ENCODE data around the gene HERC2. TPM values are rescaled to one million over a fixed set of nuclear protein-coding genes. Genes with fewer than 3 reads are reported as not detected.
"Not testable (repeated sequence)": the region's sequence is repeated elsewhere in the genome, so short reads cannot be mapped to it uniquely, and the experiment has no call there.

HERC2 gene
- total RNA-seq, 2 experiments from 2014 or later: 41.6 to 42.9 TPM

- H3K4me1 Mint-ChIP-seq: no peaks in the 10 kb centered on the region
- peaks cover 22% of the 10 kb centered on the region for H3K36me3 Mint-ChIP-seq
- no peaks in the 10 kb centered on the region for H3K9me3 Mint-ChIP-seq (ENCODE audit: low read depth)
- CTCF ChIA-PET: no interaction called here
- DNase-seq: no peak
- H3K4me3 Mint-ChIP-seq: no peak overlapping the region
- H3K27me3 Mint-ChIP-seq: no peaks in the 10 kb centered on the region
- H3K27ac Mint-ChIP-seq: no peak overlapping the region
- no peak for ATAC-seq
These were observed 56.5 kb downstream of the HERC2 start for GRCh38 chr15:28265334-28266019.

GRCh38 chr15:28264166-28264565 lies 57.8 kb downstream of the HERC2 start:
- Mint-ChIP-seq H3K9me3 (ENCODE audit: low read depth) (no peaks in the 10 kb centered on the region), H3K4me3 (no peak overlapping the region), H3K27ac (no peak overlapping the region), H3K27me3 (no peaks in the 10 kb centered on the region), H3K36me3 (peaks cover 19% of the 10 kb centered on the region), H3K4me1 (no peaks in the 10 kb centered on the region)
- CTCF ChIA-PET: no interaction called here
- ATAC-seq (no peak), DNase-seq (no peak)

- no peak for ATAC-seq
- no peak overlapping the region for H3K4me3 Mint-ChIP-seq
- CTCF ChIA-PET: no interaction called here
- no peaks in the 10 kb centered on the region for H3K4me1 Mint-ChIP-seq
- DNase-seq: no peak
- no peaks in the 10 kb centered on the region for H3K27me3 Mint-ChIP-seq
- no peaks in the 10 kb centered on the region for H3K9me3 Mint-ChIP-seq (ENCODE audit: low read depth)
- no peak overlapping the region for H3K27ac Mint-ChIP-seq
- peaks cover 15% of the 10 kb centered on the region for H3K36me3 Mint-ChIP-seq
These were observed 59.5 kb downstream of the HERC2 start for GRCh38 chr15:28262438-28262837.

GRCh38 chr15:28260722-28261121 lies 61.3 kb downstream of the HERC2 start:
- Mint-ChIP-seq H3K9me3 (ENCODE audit: low read depth) (no peaks in the 10 kb centered on the region), H3K27me3 (no peaks in the 10 kb centered on the region), H3K4me3 (no peak overlapping the region), H3K36me3 (peaks cover 20% of the 10 kb centered on the region), H3K27ac (no peak overlapping the region), H3K4me1 (no peaks in the 10 kb centered on the region)
- CTCF ChIA-PET: interaction anchor here (1.1 kb wide), 1 partner anchor 12 kb away, joined by 3 read pairs; no protein-coding TSS in a partner anchor
- DNase-seq (no peak), ATAC-seq (no peak)

GRCh38 chr15:28260317-28260716 lies 61.7 kb downstream of the HERC2 start:
- ATAC-seq: no peak
- no peaks in the 10 kb centered on the region for H3K4me1 Mint-ChIP-seq
- CTCF ChIA-PET: interaction anchor here (1.1 kb wide), 1 partner anchor 12 kb away, joined by 3 read pairs; no protein-coding TSS in a partner anchor

GRCh38 chr15:28255965-28256364 lies 66.0 kb downstream of the HERC2 start:
- H3K27me3 Mint-ChIP-seq: no peaks in the 10 kb centered on the region
- no peaks in the 10 kb centered on the region for H3K4me1 Mint-ChIP-seq
- no peaks in the 10 kb centered on the region for H3K9me3 Mint-ChIP-seq (ENCODE audit: low read depth)
- CTCF ChIA-PET: no interaction called here
- no peak overlapping the region for H3K4me3 Mint-ChIP-seq
- no peak overlapping the region for H3K27ac Mint-ChIP-seq
- H3K36me3 Mint-ChIP-seq: peaks cover 32% of the 10 kb centered on the region
- ATAC-seq (no peak), DNase-seq (no peak)

More at GRCh38 chr15:28260317-28260716, 61.7 kb downstream of the HERC2 start:
- H3K4me3 Mint-ChIP-seq: no peak overlapping the region
- no peak overlapping the region for H3K27ac Mint-ChIP-seq
- no peaks in the 10 kb centered on the region for H3K27me3 Mint-ChIP-seq
- DNase-seq: no peak
- no peaks in the 10 kb centered on the region for H3K9me3 Mint-ChIP-seq (ENCODE audit: low read depth)
- H3K36me3 Mint-ChIP-seq: peaks cover 23% of the 10 kb centered on the region

GRCh38 chr15:28252831-28253230 lies 69.1 kb downstream of the HERC2 start:
- ATAC-seq (no peak), DNase-seq (no peak)
- Mint-ChIP-seq H3K4me1 (no peaks in the 10 kb centered on the region), H3K36me3 (peaks cover 47% of the 10 kb centered on the region), H3K27ac (no peak overlapping the region), H3K9me3 (ENCODE audit: low read depth) (peaks cover 3% of the 10 kb centered on the region), H3K27me3 (no peaks in the 10 kb centered on the region), H3K4me3 (no peak overlapping the region)
- CTCF ChIA-PET: no interaction called here

- Mint-ChIP-seq H3K9me3 (ENCODE audit: low read depth) (peaks cover 7% of the 10 kb centered on the region), H3K4me3 (no peak overlapping the region), H3K4me1 (no peaks in the 10 kb centered on the region), H3K27ac (no peak overlapping the region), H3K27me3 (no peaks in the 10 kb centered on the region), H3K36me3 (peaks cover 52% of the 10 kb centered on the region)
- no peak for ATAC-seq
- CTCF ChIA-PET: no interaction called here
- no peak for DNase-seq
These were observed 75.4 kb downstream of the HERC2 start for GRCh38 chr15:28246605-28247004.

- Mint-ChIP-seq H3K9me3 (ENCODE audit: low read depth) (peaks cover 4% of the 10 kb centered on the region), H3K36me3 (peaks cover 54% of the 10 kb centered on the region)
- CTCF ChIA-PET: no interaction called here
These were observed 78.1 kb downstream of the HERC2 start for GRCh38 chr15:28243901-28244300.

GRCh38 chr15:28243399-28243798 lies 78.6 kb downstream of the HERC2 start:
- H3K36me3 Mint-ChIP-seq: peaks cover 49% of the 10 kb centered on the region

More at GRCh38 chr15:28243901-28244300, 78.1 kb downstream of the HERC2 start:
- no peak overlapping the region for H3K4me3 Mint-ChIP-seq
- DNase-seq (no peak), ATAC-seq (no peak)
- H3K27me3 Mint-ChIP-seq: no peaks in the 10 kb centered on the region
- no peaks in the 10 kb centered on the region for H3K4me1 Mint-ChIP-seq
- H3K27ac Mint-ChIP-seq: no peak overlapping the region

GRCh38 chr15:28238296-28238695 lies 83.7 kb downstream of the HERC2 start:
- CTCF ChIA-PET; H3K9me3 Mint-ChIP-seq (ENCODE audit: low read depth); ATAC-seq; DNase-seq; H3K27ac Mint-ChIP-seq; H3K4me3 Mint-ChIP-seq; H3K4me1 Mint-ChIP-seq; H3K27me3 Mint-ChIP-seq: not testable (repeated sequence)
- peaks cover 34% of the 10 kb centered on the region for H3K36me3 Mint-ChIP-seq

More at GRCh38 chr15:28243399-28243798, 78.6 kb downstream of the HERC2 start:
- no peaks in the 10 kb centered on the region for H3K27me3 Mint-ChIP-seq
- ATAC-seq: no peak
- H3K4me1 Mint-ChIP-seq: peaks cover 3% of the 10 kb centered on the region
- peaks cover 4% of the 10 kb centered on the region for H3K9me3 Mint-ChIP-seq (ENCODE audit: low read depth)
- DNase-seq: no peak
- CTCF ChIA-PET: no interaction called here
- no peak overlapping the region for H3K27ac Mint-ChIP-seq
- no peak overlapping the region for H3K4me3 Mint-ChIP-seq

- not testable (repeated sequence) for H3K27me3 Mint-ChIP-seq; H3K27ac Mint-ChIP-seq; H3K4me1 Mint-ChIP-seq; H3K4me3 Mint-ChIP-seq; DNase-seq; H3K9me3 Mint-ChIP-seq (ENCODE audit: low read depth); ATAC-seq
- CTCF ChIA-PET: interaction anchor here (1.0 kb wide), 1 partner anchor 106 kb away, joined by 3 read pairs; no protein-coding TSS in a partner anchor
- peaks cover 14% of the 10 kb centered on the region for H3K36me3 Mint-ChIP-seq
These were observed 90.2 kb downstream of the HERC2 start for GRCh38 chr15:28231743-28232142.

GRCh38 chr15:28231336-28231735 lies 90.6 kb downstream of the HERC2 start:
- H3K4me1 Mint-ChIP-seq; H3K27ac Mint-ChIP-seq; H3K9me3 Mint-ChIP-seq (ENCODE audit: low read depth); H3K27me3 Mint-ChIP-seq; ATAC-seq; DNase-seq; H3K4me3 Mint-ChIP-seq: not testable (repeated sequence)
- H3K36me3 Mint-ChIP-seq: peaks cover 15% of the 10 kb centered on the region
- CTCF ChIA-PET: interaction anchor here (1.0 kb wide), 1 partner anchor 105 kb away, joined by 3 read pairs; no protein-coding TSS in a partner anchor

GRCh38 chr15:28228990-28229640 lies 92.9 kb downstream of the HERC2 start:
- H3K27ac Mint-ChIP-seq; ATAC-seq; H3K9me3 Mint-ChIP-seq (ENCODE audit: low read depth); H3K4me1 Mint-ChIP-seq; DNase-seq; H3K27me3 Mint-ChIP-seq; CTCF ChIA-PET; H3K4me3 Mint-ChIP-seq: not testable (repeated sequence)
- peaks cover 23% of the 10 kb centered on the region for H3K36me3 Mint-ChIP-seq
